ENCODE results near the gene DLL1. TPM values are rescaled to one million over a fixed set of nuclear protein-coding genes. Genes with fewer than 3 reads are reported as not detected.
"Not testable (repeated sequence)": the region's sequence is repeated elsewhere in the genome, so short reads cannot be mapped to it uniquely, and the experiment has no call there.

Gene DLL1, protein sequence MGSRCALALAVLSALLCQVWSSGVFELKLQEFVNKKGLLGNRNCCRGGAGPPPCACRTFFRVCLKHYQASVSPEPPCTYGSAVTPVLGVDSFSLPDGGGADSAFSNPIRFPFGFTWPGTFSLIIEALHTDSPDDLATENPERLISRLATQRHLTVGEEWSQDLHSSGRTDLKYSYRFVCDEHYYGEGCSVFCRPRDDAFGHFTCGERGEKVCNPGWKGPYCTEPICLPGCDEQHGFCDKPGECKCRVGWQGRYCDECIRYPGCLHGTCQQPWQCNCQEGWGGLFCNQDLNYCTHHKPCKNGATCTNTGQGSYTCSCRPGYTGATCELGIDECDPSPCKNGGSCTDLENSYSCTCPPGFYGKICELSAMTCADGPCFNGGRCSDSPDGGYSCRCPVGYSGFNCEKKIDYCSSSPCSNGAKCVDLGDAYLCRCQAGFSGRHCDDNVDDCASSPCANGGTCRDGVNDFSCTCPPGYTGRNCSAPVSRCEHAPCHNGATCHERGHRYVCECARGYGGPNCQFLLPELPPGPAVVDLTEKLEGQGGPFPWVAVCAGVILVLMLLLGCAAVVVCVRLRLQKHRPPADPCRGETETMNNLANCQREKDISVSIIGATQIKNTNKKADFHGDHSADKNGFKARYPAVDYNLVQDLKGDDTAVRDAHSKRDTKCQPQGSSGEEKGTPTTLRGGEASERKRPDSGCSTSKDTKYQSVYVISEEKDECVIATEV
- total RNA-seq (2014; rRNA removed): 4.7 and 9.7 TPM in 2 replicates
- polyA plus RNA-seq (2012): 1.6 TPM

DNA sequence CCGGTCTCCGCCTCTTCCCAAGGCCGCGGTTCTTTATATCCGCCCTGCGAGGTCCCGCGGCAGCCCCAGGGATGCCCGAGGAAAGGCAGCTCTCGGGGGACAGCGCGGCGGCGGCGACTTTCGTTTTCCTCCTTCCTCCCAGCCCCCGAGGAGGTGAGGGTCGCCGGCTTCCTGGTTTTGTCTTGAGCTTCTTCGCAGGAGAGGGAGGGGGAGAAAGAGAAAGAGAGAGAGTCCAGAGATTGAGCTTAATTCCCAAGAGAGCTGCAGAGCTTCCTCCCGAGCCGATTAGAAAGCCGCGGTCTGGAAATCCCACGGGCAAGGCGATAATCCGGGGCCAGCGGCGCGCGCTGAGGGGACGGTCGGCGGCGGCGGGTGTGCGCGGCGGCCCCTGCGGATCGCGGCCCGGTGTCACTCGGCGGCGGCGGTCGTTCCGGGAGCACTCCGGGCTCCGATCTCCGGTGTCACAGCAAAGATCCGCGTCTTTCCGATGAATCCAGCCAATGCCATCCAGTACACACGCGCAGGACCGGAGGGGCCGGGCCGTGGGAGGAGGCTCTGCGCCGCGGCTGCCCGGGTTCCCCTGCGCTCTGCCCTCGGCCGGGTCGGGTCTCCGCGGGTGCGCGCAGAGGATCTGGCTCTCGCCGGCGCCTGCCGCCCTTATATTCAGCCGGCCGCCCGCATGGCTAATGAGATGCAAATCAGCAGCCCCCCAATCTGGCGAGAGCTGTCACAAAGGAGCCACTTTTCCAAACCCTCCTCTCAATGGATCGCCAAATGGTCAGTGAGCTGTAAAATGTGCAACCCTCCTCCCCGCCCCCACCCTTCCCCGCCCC, at the start of gene DLL1:
TSS of gene DLL1 (minus strand) at position 783 of the 833 bp plus-strand sequence. CDS start 939 bp downstream, outside the sequence.
- peak; percentile 70 for DNase-seq (ENCODE audit: low read depth)

DNA sequence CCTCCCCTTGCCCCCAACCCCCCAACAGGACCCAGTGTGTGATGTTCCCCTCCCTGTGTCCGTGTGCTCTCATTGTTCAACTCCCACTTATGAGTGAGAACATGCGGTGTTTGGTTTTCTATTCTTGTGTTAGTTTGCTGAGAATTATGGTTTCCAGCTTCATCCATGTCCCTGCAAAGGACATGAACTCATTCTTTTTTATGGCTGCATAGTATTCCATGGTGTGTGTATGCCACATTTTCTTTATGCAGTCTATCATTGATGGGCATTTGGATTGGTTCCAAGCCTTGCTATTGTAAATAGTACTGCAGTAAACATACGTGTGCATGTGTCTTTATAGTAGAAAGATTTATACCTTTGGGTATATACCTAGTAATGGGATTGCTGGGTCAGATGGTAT, 44.3 kb upstream of the DLL1 start:
- DNase-seq (ENCODE audit: low read depth): not testable (repeated sequence)

DNA sequence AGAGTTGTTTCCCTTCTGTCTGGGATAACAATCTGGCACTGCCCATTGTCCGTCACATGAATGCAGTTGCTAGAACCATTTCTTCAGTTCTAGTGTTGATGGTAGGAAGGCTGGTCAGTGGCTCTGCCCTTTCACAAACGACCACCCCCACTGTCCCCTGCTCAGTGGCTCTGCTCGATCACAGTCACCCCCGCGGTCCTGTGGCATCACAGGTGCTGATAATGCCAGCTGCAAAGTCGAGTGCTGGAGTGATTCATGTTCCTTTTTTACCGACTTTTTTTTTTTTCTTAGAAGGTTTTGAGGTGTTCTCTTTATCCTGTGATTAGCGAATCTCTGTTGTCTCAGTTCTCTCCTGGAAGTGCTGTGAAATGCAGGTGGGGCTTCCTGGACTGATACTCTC, 38.4 kb upstream of the DLL1 start:
- no peak for DNase-seq (ENCODE audit: low read depth)

DNA sequence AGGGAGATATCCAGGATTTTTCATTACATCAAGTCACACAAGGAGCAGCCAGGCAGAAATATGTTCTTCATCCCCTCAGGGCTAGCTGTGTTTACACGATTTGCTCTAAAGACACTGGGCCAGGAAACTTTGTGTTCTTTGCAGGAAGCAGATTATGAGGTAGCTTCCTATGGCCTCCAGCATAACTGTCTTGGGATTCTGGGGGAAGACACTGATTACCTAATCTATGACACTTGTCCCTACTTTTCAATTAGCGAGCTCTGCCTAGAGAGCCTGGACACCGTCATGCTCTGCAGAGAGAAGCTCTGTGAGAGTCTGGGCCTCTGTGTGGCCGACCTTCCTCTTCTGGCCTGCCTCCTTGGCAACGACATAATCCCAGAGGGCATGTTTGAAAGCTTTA, 26.8 kb upstream of the DLL1 start:
- DNase-seq (ENCODE audit: low read depth): no peak

DNA sequence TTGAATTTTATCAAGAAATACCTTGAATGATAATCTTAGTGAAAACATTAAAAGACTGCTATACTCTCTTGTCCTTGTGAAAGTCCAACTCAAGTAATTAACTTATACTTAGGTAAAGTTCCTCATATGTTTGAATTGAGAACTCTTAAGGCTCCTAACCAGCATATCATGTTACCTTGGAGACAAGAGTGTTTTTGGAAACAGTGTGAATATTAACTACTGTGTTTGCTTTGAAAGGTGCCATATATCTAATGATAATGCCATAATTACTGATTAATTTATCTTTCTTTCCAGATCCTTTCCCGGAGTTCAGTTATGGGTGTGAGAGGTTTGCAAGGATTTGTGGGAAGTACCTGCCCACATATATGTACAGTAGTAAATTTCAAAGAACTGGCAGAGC, 26.2 kb upstream of the DLL1 start:
- DNase-seq (ENCODE audit: low read depth): no peak

DNA sequence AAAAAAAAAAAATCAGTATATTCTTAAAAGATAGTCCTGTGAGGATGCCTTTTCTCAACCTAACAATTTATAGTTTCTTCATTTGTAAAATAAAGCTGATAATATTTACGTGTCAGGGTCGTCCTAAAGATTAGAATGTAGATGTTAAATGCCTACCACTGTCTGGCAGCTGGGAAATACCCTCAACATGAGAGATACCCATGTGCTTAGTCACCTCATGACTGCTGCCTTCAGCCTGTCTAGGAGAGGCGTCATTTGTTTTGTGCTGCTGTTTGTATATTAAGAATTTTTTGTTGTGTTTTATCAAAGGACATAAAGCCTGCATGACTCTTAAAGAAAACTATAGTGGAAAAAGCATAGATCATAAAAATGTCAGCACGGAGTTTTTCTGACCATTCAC, 25.2 kb upstream of the DLL1 start:
- no peak for DNase-seq (ENCODE audit: low read depth)

DNA sequence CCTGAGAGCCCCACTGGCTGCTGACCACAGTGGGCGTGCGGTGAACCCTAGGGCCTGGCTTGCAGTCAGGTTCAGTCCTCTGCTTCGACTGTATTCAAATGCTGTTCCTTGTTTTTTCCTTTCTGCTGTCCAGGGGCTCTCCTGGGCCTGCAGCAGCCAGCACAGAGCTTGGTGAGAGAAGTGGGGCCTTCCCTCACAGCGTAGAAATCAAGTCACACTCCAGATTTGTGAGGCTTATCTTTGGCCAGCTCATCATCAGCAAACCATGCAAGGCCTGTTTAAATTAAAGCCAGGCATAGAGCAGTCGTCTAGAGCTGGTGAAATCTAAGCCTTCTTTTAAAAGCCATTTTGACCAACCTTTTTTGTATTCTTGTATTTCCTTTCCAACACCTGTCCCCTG, 24.1 kb upstream of the DLL1 start:
- no peak for DNase-seq (ENCODE audit: low read depth)

DNA sequence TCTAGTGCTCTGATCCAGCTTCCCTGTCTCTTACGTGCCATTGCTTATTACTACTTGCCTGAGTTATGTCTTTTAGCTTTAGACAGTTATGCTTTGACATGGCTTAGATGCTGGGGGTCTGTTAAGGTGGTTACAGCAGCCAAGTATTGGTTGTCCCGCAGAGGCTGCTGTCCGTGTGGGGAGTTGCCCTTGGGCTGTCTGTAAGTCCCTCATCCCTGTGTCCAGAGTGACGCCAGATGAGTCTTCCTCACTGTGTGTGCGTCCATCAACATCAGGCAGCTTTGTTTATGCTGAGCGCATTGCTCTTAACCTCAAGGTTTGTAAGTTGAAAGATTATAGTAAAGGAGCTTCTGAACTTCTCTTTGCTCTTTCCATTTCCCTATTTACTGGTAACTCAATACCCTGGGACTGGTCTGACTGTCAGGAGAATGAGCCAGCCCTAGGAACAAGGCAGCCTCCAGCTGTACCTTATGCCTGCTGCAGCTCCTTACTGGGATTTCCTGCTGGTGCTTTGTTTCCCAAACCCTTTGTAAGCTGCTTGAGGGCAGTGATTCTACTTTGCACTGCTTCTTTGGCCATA, 22.9 kb upstream of the DLL1 start:
- DNase-seq (ENCODE audit: low read depth): no peak

DNA sequence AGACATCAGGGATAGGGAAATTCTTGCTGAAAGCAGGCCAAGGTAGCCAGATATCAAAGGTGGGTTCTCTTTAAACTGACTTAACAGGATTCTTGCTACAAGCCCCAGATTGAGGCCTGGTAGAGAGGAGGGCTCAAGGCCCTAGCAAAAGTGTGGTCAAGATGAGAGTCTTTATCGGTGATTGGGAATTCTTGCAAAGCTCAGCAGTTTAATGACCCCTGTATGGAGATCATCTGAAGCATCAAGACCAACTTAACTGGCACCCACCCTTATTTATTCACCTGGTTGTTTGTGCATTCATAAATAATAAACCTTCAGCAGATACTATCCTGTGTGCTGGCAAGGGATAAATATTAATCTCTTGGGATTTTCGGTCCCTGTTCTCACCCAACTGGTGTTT, 22.0 kb upstream of the DLL1 start:
- no peak for DNase-seq (ENCODE audit: low read depth)

DNA sequence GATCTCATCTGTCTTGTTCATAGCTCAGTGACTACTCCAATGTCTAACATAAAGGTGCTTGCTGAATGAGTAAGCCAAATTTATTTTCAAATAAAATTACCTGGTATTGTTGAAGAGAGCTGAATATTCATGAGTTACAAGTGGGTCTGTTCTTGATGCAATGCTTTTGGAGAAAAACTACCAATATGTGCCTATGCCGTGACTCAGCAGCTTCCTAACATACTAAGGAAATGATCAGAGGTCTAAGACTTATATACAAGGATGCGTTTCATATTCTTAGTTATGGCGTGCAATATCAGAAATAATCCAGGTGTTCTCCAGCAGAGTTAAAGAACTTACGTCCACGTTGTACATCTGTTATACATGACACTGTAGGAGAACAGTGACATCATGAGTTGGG, 20.8 kb upstream of the DLL1 start:
- DNase-seq (ENCODE audit: low read depth): no peak

DNA sequence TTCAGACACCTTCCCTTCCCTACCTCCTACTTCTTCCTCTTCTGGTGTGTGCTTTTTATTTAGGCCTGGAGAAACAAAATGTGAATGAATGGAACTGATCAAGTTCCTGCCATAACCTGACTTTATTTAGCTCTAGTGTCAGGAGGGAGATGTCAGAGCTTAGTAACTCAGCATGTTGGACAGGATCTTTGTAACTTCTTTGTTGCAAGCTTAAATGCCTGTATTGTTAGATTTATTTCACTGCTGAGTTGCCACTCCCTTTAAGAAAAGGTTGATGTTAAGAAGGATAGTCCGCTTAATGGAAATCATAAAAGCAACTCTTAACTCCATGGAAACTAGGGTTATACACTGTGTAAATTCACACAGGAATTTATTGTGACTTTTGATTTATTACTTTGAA, 17.9 kb upstream of the DLL1 start:
- no peak for DNase-seq (ENCODE audit: low read depth)

DNA sequence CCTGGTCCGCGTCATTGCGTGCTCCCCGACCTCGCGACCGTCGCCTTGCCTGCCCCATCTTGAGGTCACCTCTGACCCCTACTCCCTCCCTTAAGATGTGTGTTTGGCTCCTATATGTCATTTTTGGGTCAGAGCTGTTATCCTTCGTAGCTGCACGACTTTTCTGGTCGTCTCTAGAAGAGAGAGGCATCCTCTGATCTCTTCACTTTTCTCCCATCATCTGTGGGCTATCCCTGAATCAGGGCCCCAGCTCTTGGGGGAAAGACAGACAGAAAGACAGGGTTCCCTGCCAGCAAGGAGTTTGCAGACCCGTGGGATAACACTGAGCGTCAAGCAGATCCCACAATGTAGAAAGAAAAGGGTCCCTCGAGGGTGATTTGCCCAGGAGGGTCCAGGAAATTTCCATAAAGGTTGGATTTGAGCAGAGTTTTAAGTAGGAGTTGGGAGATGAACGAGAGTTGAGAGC, 16.2 kb upstream of the DLL1 start:
- no peak for DNase-seq (ENCODE audit: low read depth)

DNA sequence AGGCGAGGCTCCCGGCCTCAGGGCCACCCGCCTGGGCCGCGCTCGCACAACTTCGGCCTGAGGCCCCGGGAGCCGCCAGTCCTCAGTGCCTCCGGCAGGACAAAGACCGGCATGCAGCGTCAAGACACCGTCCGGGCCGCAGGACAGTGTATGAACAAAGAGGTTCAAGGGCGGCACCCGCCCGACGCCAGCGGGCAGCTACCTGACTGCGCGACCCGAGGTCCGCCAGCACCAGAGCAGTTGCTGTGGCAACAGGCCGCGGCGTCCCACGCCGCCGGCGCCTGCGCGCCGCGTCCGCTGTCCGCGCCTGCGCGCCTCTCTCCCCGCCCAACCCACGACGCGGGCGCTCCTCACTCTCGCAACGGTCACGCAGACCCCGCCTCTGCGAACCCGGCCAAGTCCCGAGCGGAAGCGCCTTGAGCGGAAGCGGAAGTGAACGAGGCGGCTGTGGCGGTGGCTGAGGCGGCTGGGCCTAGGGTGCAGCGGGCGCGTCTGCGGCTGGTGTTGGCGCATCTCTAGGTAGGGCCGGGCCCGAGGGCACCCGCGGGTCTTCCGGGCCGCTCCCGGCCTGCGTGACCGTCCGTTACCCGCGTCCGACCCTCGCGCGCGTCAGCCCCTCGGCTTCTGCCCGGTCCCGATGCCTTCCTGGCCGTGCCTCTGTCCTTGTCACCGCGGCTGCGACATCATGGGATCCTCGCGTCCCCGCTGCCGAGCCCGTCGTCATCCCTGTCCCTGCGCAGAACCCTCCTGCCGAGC, 15.6 kb upstream of the DLL1 start, which contains the start of gene FAM120B:
TSS of gene FAM120B (plus strand) at position 435 of the 756 bp plus-strand sequence. CDS start 10,633 bp downstream, outside the sequence.
- DNase-seq (ENCODE audit: low read depth): peak; percentile 93

DNA sequence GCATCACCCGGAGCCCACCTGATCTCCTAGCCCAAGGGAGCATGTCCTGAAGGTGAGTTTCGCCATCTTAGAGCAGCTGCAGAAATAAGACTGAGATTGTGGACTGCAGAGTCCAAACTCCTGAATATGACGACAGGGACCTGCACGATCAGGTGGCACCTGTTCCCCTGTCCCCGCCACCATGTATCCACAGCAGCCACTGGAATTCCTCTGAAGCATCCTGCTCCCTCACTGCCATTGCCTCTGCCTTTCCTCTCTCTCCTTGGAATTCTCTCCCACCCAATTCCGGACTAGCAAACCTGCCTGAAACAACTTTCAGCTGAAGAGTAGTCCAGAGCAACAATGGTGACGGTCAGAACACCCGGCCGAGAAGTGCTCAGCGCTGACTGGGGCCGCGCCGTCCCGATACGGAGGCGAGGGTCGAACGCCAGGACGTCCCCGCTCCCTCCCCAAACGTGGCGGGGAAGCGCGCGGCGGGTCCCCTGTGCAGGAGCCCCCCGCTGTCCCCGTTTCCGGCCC, 15.0 kb upstream of the DLL1 start:
- no peak for DNase-seq (ENCODE audit: low read depth)

DNA sequence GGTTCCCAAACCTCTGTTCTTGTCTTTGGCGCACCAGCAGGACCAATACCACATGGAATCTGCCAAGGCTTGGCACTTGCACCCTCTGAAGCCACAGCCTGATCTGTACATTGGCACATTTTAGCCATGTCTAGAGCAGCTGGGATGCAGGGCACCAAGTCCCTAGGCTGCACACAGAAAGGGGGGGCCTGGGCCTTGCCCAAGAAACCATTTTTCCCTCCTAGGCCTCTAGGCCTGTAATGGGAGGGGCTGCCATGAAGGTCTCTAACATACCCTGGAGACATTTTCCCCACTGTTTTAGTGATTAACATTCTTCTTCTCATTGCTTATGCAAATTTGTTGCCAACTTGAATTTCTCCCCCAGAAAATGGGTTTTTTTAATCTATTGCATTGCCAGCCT, 10.3 kb upstream of the DLL1 start:
- DNase-seq (ENCODE audit: low read depth): no peak

DNA sequence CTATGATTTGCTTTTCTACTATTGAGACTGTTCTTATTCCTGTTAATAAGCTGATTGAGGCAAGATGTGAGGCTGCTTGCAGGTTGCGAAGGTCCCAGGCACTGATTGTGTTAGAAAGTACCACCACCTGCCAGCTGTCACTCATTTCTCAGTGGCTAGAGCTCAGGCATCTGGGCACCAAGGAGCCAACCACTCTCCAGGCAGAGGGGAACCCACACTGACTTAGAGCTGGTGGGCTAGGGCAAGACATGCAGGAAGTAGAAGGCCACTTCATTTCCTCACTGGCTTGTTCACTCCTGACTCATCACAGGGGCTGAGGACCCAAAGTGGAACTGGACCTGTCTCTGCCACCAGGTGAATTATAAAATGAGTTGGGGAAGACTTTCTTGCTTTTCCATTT, 7.8 kb upstream of the DLL1 start:
- DNase-seq (ENCODE audit: low read depth): peak; percentile 58

DNA sequence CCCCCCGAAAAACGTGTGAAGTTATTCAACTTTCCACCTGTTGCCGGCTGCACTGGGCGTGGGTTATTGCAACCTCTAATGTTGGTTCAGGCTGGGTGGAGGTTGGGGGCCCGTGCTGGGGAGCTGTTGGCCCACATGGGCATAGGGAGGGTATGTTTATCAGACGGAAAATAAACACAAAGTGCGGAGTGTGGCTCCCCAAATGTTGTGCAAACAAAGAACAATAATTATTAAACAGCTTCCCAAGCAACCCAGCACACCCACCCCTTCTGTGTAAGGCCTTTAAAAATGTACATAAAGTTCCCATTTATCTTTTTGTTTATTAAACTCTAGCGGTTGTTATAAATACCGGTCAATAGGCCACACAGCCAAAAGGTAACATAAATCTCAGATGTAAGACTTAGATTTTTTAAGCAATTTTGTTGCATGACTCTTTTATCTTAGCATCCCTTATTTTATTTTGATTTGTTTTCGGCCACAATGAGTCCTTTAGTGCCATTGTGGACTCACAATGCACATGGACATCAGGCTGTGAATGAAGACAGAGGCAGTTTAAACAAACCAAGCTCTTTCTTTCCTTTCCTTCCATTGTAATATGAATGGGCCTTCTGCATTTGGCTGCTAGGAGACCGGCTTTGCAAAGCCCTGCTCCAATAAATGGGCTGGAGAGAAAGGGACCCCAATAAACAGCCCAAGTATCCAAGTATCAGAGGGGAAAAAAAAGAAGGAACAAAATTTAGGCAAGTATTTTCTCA, 6.9 kb upstream of the DLL1 start:
- DNase-seq (ENCODE audit: low read depth): no peak

DNA sequence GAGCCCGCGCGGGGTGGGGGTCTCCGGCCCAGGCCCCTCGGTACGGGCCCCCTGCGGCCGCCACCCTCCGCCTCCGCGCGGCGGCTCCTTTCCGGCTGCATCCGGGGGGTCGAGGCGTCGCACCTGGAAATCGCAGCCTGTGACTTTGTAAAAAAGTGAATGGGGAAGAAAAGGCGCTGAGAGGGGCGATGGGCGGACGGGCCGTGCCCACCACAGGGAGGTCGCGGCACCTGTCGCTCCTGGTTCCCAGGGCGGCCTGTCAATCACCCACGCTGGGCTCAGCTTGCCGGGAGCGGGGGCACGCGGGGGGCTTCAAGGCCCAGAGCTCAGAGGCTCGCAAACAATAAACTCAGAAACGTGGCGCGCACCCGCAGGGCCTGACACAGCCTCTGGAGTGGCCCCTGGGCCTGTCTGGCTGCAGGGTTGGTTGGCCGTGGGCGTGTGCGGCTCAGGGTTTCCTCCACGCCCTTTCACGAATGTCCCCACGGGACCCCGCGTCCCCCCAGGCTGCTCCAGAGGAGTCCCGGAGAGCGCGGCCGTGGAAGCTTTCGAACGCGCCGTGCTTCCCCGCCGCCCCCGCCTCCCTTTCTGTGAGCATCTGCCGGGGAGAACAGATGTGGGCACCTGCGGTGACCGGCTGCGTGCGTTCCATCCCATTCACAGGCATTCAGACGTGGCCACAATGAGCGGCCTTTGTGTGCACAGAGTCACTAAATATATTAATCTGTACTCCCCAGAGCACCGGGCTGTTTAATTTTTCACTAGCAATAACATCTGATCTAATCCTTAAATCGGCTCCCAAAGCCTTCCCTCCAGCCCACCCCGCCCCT, 6.1 kb upstream of the DLL1 start:
- no peak for DNase-seq (ENCODE audit: low read depth)

DNA sequence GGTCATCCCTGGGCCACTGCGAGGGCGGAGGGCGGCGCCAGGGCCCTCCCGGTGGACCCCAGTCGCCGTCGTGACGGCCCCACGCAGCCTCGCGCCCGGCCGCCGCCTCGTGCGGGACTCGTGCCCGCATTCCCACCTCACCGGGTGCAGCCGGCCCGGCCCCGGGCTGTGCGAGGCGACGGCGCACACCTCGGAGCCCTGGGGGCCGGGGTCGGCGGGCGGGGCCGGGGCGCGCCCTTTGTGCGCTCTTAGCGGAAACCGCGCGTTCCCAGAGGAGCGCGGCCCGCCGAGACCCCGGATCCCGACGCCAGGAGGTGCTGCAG, 5.5 kb upstream of the DLL1 start:
- DNase-seq (ENCODE audit: low read depth): no peak
